SU-DHL-6 (cell line): ENCODE results near the gene COL4A1.

ENCODE experiments used
- H2AFZ ChIP-seq: fragments of 200-600 bp; sonication (generic); 2 replicates; pipeline ENCODE4 v1.6.1; 2014; ENCODE audit warnings: low read depth, mild to moderate bottlenecking, moderate library complexity, mixed read lengths, antibody characterized with exemption, low read length; ENCODE audit not compliant: severe bottlenecking
- H3F3A ChIP-seq: fragments of 200-600 bp; shearing (Covaris generic); 2 replicates; pipeline ENCODE4 v1.6.0; 2016; ENCODE audit warnings: antibody characterized with exemption, mild to moderate bottlenecking; ENCODE audit not compliant: insufficient read depth
- H3K27ac ChIP-seq: fragments of 200-600 bp; sonication (generic); 2 replicates; pipeline ENCODE4 v1.5.1; 2016; ENCODE audit warnings: low read depth, mild to moderate bottlenecking, low read length, moderate library complexity, mixed read lengths
- H3K27me3 ChIP-seq: fragments of 200-600 bp; sonication (generic), shearing (Covaris generic); 2 replicates; pipeline ENCODE4 v1.6.0; 2014; ENCODE audit warnings: mild to moderate bottlenecking, low read length
- H3K36me3 ChIP-seq: fragments of 200-600 bp; sonication (generic); 2 replicates; pipeline ENCODE4 v1.6.1; 2014; ENCODE audit warnings: mild to moderate bottlenecking, low read length, mixed read lengths
- H3K4me2 ChIP-seq: fragments of 300-600, 200-600 bp; shearing (Covaris generic), sonication (generic); 2 replicates; pipeline ENCODE4 v1.6.0; 2014; ENCODE audit warnings: low read length, low read depth, mild to moderate bottlenecking; ENCODE audit not compliant: poor library complexity, severe bottlenecking
- H3K4me3 ChIP-seq: fragments of 200-600 bp; sonication (generic); 2 replicates; pipeline ENCODE4 v1.5.1; 2014; ENCODE audit warnings: antibody characterized with exemption, low read length, mild to moderate bottlenecking, mixed read lengths; ENCODE audit not compliant: insufficient read depth, poor library complexity, severe bottlenecking
- H3K79me2 ChIP-seq: fragments of 200-600 bp; sonication (generic); 2 replicates; pipeline ENCODE4 v1.6.1; 2014; ENCODE audit warnings: mild to moderate bottlenecking, low read length, moderate library complexity; ENCODE audit not compliant: insufficient read depth
- H3K9ac ChIP-seq: fragments of 200-600 bp; sonication (generic); 2 replicates; pipeline ENCODE4 v1.7.0; 2014; ENCODE audit warnings: mild to moderate bottlenecking, low read length
- H3K9me2 ChIP-seq: fragments of 200-600 bp; sonication (generic); replicated peaks from 2 replicates; pipeline ENCODE4 v1.6.1; 2014; ENCODE audit warnings: low read length; ENCODE audit not compliant: insufficient read depth
- H3K9me3 ChIP-seq: fragments of 200-600 bp; sonication (generic); 2 replicates; pipeline ENCODE4 v1.6.1; 2014; ENCODE audit warnings: low read length, mixed read lengths; ENCODE audit not compliant: insufficient read depth
- H4K20me1 ChIP-seq: fragments of 200-600 bp; sonication (generic); 2 replicates; pipeline ENCODE4 v1.6.1; 2014; ENCODE audit warnings: low read depth, mild to moderate bottlenecking, antibody characterized with exemption, low read length, moderate library complexity, mixed read lengths
- EZH2phosphoT487 ChIP-seq: fragments of 200-600 bp; sonication (generic), shearing (Covaris generic); conservative IDR thresholded peaks from 2 replicates; pipeline ENCODE4 v1.6.1; 2018; ENCODE audit warnings: mild to moderate bottlenecking, antibody characterized with exemption, low read length, moderate library complexity, mixed read lengths
- TF ChIP-seq, protein P1 (sequence below): fragments of 200-600 bp; sonication (generic); IDR thresholded peaks from one replicate; pipeline ENCODE4 v1.5.1; 2017; ENCODE audit warnings: antibody characterized with exemption, mild to moderate bottlenecking, low read length, moderate library complexity; ENCODE audit not compliant: insufficient read depth, poor library complexity, severe bottlenecking

Gene COL4A1

DNA sequence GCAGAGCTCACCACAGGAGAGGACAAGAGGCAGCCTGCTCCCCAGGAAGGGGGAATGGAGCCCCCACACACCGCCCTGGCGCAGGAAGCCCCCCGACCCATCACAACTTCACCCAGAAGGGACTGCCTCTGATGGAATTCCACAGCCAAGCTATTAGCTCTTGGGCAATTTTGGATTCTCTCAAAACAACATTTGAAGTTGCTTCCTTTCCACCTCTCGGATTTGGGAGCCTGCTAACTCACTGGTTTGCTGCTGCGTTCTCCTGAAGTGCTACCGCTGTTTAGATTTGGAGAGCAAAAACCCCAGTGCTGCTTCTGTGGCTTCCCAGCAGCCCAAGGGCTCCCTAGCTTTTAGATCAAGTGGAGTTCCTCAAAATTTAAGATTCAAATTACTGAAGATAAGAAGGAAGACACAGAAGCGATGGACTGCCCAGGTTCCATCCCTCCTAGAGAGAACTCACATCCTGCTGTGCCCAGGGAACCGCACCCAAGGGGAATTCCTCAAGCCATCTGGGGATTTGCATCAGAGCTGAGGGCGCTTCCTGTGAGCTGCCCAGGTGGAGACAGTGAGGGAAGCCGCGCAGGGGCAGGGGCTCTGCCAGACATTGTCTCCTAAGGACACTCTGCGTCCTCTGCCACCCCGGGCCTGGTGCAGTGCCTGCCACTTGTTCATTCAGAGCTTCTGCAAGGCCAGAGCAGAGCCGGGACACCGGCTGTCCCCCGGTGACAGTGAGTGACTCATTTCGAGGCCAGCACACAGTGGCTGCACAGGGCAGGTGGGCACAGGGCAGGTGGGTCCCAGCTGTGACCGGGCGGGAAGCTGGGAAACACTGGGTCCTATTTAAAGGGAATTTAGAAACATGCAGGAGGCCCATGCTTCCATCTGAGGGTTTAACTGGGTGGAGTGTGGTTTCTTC lies 45.5 kb downstream of the COL4A1 start:
- H3K9ac ChIP-seq: no peak overlapping the region
- no peak for TF ChIP-seq EZH2phosphoT487
- TF ChIP-seq, protein P1, sequence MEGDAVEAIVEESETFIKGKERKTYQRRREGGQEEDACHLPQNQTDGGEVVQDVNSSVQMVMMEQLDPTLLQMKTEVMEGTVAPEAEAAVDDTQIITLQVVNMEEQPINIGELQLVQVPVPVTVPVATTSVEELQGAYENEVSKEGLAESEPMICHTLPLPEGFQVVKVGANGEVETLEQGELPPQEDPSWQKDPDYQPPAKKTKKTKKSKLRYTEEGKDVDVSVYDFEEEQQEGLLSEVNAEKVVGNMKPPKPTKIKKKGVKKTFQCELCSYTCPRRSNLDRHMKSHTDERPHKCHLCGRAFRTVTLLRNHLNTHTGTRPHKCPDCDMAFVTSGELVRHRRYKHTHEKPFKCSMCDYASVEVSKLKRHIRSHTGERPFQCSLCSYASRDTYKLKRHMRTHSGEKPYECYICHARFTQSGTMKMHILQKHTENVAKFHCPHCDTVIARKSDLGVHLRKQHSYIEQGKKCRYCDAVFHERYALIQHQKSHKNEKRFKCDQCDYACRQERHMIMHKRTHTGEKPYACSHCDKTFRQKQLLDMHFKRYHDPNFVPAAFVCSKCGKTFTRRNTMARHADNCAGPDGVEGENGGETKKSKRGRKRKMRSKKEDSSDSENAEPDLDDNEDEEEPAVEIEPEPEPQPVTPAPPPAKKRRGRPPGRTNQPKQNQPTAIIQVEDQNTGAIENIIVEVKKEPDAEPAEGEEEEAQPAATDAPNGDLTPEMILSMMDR: no peak
- H3K9me2 ChIP-seq: no peaks in the 10 kb centered on the region
- no peaks in the 10 kb centered on the region for H3K27me3 ChIP-seq
- H3K27ac ChIP-seq: no peak overlapping the region
- H3K4me3 ChIP-seq: no peak overlapping the region
- H3K36me3 ChIP-seq: no peaks in the 10 kb centered on the region
- H3K79me2 ChIP-seq: no peaks in the 10 kb centered on the region
- H3F3A ChIP-seq: no peaks in the 10 kb centered on the region
- H3K9me3 ChIP-seq: no peaks in the 10 kb centered on the region
- H3K4me2 ChIP-seq: no peak overlapping the region
- no peaks in the 10 kb centered on the region for H4K20me1 ChIP-seq
- H2AFZ ChIP-seq: no peak overlapping the region

DNA sequence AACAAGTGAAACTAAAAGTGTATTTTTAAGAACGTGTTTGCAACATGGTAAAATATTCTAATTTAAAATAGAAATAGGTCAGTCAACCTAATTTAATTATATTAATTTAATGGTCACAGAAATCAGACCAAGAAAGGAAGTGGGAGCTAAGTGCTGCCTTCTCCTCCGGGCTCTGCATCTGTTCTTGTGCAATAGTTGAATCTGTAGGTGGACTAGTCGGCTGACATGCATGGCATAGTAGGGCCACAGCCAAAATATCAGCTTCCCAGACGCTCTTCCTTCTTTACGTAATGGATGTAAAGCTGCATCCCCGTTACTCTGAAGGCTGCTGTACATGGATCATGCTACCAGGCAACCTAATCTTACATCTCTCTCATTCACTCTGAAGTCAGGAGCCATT lies 47.3 kb downstream of the COL4A1 start:
- Histone ChIP-seq H3K4me2 (no peak overlapping the region), H3K4me3 (no peak overlapping the region), H3K9ac (no peak overlapping the region), H3K27me3 (no peaks in the 10 kb centered on the region), H3K79me2 (no peaks in the 10 kb centered on the region), H3K9me2 (no peaks in the 10 kb centered on the region), H3K27ac (no peak overlapping the region), H3F3A (no peaks in the 10 kb centered on the region), H4K20me1 (no peaks in the 10 kb centered on the region), H2AFZ (no peak overlapping the region), H3K9me3 (no peaks in the 10 kb centered on the region), H3K36me3 (no peaks in the 10 kb centered on the region)
- TF ChIP-seq EZH2phosphoT487: no peak

- H3F3A ChIP-seq: no peaks in the 10 kb centered on the region
- no peak overlapping the region for H3K4me3 ChIP-seq
- no peaks in the 10 kb centered on the region for H3K9me3 ChIP-seq
- no peaks in the 10 kb centered on the region for H3K9me2 ChIP-seq
- no peaks in the 10 kb centered on the region for H3K79me2 ChIP-seq
- H3K36me3 ChIP-seq: no peaks in the 10 kb centered on the region
- TF ChIP-seq EZH2phosphoT487: no peak
- TF ChIP-seq, protein P1: no peak
- no peaks in the 10 kb centered on the region for H3K27me3 ChIP-seq
- H3K4me2 ChIP-seq: no peak overlapping the region
- H3K9ac ChIP-seq: no peak overlapping the region
- no peak overlapping the region for H2AFZ ChIP-seq
- no peak overlapping the region for H3K27ac ChIP-seq
- no peaks in the 10 kb centered on the region for H4K20me1 ChIP-seq
Observed at GRCh38 chr13:110258876-110259631, 47.9 kb downstream of the COL4A1 start.

GRCh38 chr13:110257408-110257807 lies 49.5 kb downstream of the COL4A1 start:
- Histone ChIP-seq H3K27ac (no peak overlapping the region), H3K9me3 (no peaks in the 10 kb centered on the region), H3K79me2 (no peaks in the 10 kb centered on the region)

More at GRCh38 chr13:110257408-110257807, 49.5 kb downstream of the COL4A1 start:
- no peaks in the 10 kb centered on the region for H3K27me3 ChIP-seq
- no peaks in the 10 kb centered on the region for H3K36me3 ChIP-seq
- no peaks in the 10 kb centered on the region for H3K9me2 ChIP-seq
- H4K20me1 ChIP-seq: no peaks in the 10 kb centered on the region
- H3K9ac ChIP-seq: no peak overlapping the region
- no peaks in the 10 kb centered on the region for H3F3A ChIP-seq
- H2AFZ ChIP-seq: no peak overlapping the region
- H3K4me2 ChIP-seq: no peak overlapping the region
- TF ChIP-seq EZH2phosphoT487: no peak
- TF ChIP-seq, protein P1: no peak
- H3K4me3 ChIP-seq: no peak overlapping the region
